HG02852 (cell line): Measurements from ENCODE around the gene MAP1LC3B.

Experiments used
- ATAC-seq: cut with Tn5 transposase; IDR thresholded peaks from one replicate; pipeline ENCODE4 v1.9.1; 2021; ENCODE audit warnings: mild to moderate bottlenecking, moderate library complexity; ENCODE audit not compliant: unreplicated experiment

MAP1LC3B gene

DNA sequence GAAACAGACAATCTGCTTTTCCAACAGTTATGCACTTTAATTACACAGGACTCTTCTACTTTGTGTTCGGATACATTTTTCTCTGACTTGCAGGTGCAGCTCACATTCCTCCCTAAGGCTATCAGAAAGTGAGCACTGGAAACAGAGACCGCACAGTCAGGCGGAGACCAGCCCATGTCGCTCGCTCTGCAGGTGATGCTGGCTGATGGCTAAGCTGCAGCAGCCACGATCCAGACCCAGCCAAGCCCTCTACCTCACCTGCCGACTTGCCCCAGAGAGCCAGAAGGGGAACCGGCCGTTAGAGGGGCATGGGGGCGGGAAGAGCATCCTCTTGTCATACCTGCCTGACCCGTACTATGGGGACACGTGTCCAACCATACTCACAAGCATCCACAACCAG is 33.8 kb downstream of the MAP1LC3B start:
- no peak for ATAC-seq

DNA sequence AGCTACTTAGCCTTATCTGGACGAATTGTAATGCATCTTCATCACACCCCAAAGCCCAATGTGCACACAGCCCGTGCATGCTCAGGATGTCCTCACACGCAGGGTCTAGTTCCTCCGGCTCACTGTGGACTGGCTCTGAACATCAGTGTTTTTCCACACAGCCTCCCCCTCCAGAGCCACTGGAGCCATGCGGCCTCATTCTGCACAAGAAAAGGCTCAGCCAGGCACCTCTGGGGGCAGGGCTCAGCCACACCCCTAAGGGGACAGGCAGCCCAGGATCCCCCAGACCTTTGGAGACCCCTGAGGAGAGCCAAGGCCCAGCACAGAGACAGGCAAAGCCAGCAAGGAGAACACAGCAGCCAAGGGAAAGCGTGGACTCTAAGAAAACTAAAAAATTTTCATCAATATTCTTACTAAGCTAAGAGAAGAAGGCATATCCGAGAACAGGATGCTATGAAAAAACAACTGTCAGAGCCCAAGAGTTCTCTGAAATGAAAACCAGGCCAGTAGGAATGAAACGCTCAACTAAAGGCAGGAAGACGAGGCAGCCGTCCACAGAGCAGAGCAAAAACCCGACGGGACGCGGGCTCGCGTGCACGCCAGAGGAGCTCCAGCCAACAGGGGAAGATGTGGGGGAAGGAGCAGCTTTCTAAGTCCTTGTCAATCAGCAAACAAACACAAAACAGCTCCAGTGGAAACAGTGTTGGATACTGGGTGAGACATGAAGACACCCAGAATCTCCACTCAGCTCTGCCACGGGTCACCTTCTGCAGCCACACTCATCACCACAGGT is 34.5 kb downstream of the MAP1LC3B start:
- no peak for ATAC-seq

DNA sequence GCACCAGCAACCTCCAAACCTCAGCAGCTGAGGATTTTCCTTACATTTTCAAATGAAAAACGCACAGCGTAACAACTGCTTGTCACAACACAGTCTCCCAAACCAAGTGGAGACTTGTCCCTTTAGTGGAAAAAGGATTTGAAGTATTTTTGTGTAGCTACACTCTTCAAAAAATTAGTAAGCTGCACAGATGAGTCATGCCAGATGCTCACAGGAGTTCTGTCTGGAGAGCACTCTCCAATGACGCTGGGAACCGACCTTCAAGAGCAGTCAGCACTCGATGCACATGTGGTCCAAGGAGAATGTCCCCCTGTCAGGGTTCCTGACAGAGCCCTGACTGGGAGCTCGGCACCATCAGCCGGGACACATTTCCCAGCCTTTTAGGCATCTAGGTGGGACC is 39.8 kb downstream of the MAP1LC3B start:
- no peak for ATAC-seq

DNA sequence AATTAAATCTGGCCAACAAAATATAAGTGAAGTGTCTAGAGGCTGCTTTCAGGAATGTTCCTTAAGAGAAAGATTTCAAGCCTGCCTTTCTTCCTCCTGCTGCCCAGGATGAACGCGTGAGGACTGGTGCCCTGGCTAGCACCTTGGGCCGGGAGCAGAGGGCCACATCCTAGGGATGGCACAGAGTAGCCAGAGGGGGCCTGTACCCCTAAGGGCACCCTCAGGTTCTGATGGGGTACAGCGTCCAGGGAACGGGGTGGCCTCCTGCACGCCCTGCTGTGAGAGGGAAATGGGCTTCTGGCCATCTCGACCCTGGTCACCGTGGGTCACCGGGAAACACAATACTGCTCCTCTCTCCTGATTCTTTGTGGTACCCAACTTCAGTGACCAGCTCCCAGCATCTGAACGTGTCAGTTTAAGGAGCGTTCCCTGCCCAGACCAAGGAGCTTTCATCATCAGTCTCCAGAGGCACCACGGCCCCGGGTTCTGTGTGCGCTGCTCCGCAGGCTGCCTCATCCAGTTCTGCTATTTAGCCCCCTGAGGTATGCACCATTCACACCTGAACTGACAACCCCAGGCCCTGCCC is 40.3 kb downstream of the MAP1LC3B start:
- no peak for ATAC-seq

DNA sequence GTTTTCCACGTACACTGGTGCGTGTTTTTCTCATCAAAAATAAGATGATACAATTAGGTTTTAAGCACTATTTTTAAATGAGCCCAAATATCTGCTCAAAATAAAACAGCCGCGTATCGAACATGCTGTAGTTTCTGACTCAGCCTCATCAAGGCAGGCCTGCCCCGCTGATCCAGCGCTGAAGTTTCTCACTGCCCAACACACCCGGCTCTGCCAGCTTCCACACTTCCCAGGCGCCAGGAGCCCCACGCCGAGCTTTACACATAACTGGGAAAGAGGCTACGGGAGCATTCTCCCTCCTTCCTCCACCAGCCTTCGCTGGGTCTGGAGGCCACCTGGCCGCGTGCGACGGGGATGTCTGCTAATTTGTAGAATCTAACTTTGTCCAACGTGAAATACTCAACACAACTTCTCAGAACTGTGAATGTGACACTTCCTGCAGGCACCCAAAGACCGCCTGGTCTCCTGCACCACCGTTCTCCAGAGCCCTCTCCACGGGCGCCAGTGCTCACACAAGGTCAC is 42.1 kb downstream of the MAP1LC3B start:
- no peak for ATAC-seq

DNA sequence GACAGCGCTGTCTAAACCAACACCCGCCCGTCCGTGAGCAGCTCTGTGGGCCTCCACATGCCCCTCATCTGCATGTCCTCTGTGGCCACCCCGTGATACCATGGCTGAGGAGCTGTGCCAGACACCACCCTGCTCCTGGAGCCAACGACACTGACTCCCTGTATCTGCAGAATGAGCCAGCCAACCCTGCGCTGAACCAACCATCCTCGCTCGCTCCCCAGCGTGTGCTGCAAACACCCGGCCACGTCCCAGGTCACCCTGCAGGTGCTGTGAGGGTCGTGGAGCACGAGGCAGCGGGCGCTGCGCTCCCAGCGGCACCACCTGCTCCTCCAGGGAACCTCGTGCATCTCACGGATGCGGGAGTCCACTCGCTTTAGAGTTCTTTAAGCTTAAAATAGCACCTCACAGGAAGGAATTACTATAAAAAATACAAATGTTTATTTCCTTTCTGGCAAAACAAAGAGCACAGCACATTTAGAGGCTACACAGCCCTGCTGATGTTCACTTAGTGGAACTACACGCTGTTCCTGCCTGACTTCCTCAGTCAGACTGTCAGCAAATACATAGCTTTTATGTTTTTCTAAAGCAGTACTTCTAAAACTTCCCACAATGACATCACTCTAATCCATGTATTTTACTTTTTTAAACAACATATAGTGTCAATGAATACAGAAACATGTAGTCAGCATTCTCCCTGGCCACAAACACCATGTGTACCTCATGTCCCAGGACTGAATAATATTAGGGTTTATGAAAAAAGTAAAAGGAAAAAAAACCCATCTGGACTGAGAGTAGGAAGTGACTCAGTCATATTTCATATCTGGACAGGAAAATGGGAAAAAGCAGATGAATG is 43.5 kb downstream of the MAP1LC3B start:
- no peak for ATAC-seq

DNA sequence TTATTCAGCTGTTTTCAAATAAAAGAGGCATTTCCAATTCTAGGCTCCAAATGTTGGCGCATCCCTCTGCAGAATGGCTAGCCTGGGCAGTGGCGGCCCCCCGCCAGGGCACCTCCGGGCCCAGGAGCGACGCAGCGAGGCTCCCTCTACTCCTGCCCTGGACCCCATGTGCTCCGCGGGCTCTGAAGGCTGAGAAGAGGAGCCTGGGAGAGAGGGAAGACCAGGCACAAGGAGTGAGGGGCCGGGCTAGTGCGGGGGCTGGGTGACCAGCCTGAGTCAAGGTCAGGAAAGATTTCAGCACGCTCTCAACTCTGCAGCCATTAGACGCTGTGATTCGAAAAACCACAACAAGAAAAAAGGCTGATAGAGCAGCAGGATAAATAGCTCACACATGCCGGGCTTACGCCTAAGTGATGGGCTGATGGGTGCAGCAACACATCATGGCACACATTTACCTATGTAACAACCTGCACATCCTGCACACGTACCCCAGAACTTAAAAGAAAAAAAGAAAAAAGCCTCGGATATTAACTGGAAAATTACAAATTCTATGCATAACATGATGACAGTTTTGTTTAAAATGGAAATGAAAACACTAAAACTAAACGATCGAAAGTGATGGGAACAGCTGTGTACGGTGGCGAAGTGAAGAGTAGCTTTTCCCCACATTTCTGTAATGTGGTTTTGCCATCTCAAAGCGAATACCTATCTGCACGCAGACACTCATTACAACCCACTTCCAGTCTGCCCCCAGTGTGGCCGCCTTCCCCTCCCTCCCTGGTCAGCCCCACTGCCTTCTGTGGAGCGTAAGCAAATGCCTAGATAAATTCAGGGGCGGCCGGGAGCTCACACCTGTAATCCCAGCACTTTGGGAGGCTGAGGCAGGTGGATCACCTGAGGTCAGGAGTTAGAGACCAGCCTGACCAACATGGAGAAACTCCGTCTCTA is 44.4 kb downstream of the MAP1LC3B start:
- no peak for ATAC-seq

DNA sequence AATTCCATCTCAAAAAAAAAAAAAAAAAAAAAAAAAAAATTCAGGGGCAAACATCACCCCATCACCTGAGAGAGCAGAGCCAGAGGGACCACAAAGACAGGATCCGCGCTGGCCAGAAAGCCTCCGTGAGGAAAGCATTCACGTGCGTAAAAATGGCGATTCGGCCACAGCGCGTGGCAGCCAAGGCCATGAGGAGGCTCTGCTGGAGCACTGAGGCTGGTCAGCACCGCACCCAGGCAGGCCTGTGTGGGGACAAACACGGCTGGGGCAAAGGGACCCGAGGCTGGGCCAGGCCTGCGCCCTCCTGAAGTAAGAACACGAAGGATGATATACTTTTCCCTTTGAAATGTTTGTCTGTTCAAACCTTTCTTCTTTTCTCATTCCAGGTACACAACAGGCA is 45.2 kb downstream of the MAP1LC3B start:
- no peak for ATAC-seq

DNA sequence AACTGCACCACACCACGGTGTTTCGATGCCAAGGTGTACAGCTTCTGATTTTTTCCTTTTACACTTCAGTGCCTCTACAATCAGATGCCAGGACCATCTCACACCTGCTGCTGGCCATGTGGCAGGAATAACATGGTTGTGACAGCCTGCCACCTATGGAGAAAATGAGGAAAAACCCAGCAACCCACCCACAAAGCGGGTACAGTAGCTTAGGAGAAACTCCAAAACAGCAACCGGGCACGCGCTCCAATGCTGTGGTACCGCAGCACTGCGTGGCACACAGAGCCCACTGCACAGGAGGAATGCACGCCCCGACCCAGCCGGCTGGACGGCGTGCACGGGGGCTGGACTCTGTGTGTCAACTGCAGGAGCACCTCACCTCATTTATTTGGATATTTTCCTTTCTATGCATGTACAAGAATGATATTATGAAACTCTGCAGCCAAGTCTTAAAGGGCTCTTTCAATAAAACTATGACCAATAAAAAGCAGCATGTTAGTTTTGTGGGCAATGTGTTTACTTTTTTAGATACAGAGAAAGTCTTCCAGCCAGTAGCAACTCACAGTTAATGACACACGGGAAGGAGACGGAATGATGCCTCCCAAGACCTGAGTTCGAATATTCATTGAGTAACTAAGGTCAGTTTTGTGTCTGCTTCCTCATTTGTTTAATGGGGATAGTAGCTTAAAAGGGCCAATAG is 45.9 kb downstream of the MAP1LC3B start:
- no peak for ATAC-seq

DNA sequence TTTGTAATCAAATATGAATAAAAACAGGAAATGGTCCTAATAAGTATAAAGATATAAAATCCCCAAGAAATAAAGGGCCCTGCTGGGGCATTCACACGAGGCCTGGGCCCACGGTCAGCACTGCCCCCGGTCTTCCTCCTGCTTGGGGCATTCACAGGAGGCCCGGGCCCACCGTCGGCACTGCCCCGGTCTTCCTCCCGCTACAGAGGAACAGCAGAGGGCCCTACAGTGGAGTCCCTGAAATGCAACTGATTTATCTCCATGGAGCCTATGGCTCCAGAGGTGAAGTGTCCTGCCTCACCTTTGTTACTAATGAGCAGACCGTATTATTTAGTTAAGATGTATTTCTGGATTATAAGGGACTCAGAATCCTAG is 46.5 kb downstream of the MAP1LC3B start:
- no peak for ATAC-seq

DNA sequence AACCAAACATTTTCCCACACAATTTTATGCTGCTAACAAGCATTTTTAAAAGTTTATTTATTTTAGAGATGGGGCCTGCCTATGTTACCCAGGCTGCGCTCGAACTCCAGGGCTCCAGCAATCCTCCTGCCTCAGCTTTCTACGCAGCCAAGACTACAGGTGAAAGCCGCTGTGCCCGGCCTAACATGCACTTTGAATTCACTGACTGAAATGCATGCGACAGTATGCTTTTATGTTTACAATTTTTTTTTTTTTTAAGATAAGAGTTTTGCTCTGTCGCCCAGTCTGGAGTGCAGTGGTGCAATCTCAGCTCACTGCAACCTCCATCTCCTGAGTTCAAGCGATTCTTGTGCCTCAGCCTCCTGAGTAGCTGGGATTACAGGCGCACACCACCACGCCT is 47.8 kb downstream of the MAP1LC3B start:
- no peak for ATAC-seq

DNA sequence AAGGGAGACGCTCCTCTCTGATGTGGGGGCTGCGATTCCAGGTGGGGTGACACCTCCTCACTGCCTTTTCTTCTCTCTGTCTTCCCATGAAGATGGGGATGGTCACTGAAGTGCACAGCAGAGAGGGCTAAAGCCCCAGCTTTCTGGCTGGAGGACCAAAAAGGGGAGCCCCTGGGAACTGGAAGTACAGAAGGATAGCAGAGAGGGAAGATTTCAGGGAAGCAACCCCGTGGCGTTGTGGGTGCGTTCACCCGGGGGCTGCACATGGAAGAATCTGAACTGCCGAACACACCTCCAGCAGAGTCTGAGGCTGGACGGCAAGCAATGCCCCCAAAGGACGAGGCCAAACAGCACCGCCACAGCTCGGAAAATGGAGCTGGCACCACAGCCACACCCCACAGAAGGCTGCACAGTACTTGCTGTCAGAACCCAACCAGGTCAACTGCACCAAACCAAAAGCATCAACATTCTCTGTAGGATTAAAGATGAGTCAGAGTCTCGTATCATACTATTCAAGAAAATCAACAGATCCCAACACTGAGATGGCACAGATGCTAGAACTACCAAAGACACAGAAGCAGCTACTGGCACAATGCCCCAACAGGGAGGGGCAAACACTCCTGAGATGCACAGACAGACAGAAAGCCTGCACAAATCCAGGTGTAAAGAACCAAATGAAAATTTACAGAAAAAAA is 49.9 kb downstream of the MAP1LC3B start:
- no peak for ATAC-seq

DNA sequence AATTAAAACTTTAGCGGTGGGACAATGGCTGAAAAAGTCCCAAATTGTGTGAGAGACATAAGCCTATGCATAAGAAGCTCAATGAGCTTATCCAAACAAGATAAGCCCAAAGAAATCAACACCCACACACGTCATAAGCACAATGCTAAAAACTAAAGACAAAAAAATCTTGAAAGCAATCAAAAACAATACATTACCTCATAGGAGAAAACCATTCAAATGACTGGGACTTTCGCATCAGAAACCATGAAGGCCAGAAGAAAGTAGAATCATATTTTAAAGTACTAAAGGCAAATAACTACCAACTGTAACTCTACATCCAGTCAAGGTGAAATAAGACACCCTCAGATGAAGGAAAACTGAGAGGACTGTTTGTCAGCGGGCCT is 50.4 kb downstream of the MAP1LC3B start:
- no peak for ATAC-seq

DNA sequence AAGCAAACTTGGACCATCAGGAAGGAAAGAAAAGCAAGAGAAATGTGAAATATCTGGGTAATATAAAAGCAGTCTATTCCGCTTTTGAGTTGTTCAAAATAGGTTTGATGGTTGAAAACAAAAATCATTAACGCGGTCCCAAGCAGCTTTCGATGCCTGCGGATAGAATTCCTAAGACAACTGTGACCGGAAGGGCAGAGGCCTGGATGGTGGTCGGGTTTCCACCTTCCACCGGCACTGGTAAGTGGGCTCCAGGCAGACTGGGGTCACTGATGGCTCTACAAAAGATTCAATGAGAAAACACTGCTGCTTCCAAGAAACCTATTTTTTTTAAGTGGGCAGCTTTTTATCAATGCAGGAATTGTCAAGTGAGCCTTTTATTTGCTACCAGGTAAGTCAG is 50.9 kb downstream of the MAP1LC3B start:
- no peak for ATAC-seq

DNA sequence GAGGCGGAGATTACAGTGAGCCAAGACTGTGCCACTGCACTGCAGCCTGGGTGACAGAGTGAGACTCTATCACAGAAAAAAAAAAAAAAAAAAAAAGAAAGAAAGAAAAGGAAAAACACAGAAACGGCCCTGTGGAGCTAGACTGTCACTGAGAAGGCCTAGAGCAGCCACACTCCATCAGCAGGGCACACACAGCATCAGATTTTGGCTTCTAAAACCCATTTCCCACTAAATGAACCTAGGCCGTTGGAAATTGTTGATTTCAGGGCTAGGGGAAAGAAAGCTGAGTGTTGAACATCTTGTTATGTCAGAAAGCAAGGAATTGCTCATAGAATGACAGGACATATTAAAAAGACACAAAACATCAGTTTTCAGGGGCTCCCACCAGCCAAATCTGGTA is 51.8 kb downstream of the MAP1LC3B start:
- ATAC-seq: no peak

DNA sequence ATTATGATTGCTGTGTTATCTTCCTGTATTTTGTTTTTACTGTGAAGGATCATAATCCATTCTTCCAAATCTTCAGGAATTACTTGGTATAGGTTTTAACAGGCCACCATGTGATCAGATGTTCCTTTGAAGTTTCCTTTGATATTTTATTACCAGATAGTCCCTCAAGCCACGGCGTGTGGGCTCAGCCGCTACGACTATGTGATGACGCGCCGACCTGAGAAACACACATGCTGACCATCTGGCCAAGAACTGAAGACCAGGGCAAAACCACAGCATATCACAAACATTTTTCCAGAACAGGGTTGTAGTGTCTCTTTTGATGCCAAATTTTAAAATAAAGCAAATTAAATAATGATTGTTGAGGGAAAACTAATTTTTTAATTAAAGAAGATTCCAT is 53.4 kb downstream of the MAP1LC3B start:
- ATAC-seq: no peak

DNA sequence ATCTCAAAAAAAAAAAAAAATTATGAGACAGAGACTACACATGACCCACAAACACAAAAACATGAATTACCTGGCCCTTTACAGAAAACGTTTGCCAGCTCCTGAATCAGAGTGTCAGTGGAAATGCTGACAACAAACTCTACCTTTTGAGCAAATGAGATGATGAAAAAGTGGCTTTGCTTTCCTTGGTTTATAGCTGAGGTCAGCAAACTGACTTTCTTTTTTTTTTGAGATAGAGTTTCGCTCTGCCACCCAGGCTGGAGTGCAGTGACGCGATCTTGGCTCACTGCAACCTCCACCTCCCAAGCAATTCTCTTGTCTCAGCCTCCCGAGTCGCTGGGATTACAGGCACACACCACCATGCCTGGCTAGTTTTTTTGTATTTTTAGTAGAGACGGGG is 54.3 kb downstream of the MAP1LC3B start:
- no peak for ATAC-seq

DNA sequence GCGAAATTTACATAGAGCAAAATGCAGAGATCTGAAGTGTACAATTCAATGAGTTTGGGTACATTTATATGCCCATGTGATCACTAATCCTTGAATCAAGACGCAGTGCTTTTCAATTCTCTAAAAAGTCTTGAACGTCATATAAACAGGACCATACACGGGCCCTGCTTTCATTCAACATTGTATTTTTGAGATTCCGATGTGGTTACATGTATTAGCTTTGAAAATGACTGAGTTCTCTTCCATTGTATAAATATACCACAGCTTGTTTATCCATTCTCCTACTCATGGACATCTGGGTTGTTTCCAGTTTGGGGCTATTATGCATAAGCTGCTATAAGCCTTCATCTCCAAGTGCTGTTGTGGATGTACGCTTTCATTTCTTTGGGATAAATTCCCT is 55.2 kb downstream of the MAP1LC3B start:
- no peak for ATAC-seq

DNA sequence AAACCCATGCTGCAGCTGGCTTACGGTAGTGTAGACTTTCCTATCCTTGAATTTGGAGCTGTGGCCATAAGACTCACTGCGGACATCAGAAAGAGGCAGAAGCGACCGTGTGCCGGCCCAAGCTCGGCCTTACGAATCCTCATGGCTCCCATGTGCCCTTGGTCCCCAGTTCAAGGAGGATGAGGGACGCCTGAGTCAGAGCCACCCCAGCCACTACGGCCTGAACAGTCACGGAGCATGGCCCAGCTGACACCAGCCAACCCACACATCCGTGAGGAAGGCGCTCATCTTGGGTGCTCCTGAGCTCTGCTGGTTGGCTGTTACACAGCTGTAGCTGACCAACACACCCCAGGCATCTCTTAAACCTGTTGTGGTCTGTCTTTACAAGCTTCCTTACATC is 56.7 kb downstream of the MAP1LC3B start:
- no peak for ATAC-seq
